Stimulated activated CD8-positive, alpha-beta memory T cell treated with anti-CD3 and anti-CD28 coated beads, Interleukin-2, amount 100 ng/mL, for 48 hours (primary cell): Measurements from ENCODE around the gene ANKRD36B.
"Not testable (repeated sequence)": the region's sequence is repeated elsewhere in the genome, so short reads cannot be mapped to it uniquely, and the experiment has no call there.

Experiments
- DNase-seq, 2 donors: peaks; one replicate each; pipeline ENCODE4 v3.0.0-alpha.2; 2020; ENCODE audit warnings: low read depth in 2 of 2

The ANKRD36B gene

DNA sequence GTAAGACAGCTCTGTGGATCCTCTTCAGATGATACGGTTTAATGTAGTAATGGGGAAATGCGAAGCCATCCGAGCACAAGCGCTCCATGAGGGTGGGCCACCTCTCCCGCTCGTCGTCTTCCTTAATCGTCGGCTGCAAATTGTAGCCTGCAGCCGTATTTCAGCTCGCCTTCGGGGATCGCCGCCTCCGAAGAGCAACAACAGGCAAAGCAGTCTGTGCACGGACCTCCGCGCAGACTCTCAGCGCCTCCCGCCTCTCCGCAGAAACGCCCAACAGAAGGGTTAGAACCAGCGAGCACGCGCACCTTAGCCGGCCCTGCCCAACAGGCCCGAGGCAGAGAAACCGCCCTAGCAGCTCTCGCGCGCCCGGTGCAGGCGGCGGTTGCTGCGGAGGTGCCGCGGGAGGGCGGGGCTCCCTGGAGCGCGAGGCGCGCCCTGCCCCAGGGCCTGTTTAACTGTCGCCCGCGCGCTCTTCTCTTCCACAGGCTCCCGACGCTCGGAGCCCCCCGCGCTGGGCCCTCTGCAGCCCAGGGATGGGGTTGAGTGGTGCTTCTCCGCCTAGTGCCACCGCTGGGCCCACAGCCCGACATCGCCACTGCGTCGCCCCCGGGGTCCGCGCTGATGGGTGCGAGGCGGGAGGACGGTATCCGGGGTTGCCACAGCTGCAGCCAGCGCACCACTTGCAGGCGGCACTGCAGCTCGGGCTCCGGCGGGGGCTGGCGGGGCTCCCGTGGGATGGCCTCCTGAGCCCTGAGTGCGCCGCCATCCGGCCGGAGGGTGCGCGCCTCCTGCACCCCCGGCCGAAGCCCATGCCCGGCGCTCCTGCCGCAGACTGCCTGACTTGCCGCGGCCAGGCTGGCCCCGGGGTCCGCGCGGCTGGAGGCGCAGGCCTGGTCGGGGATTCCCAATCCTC is at the start of gene ANKRD36B:
Gene ANKRD36B, minus strand, starts transcription at position 280 of the 913 bp plus-strand sequence. Its CDS starts 192 bp downstream, at position 88.
- DNase-seq: peak; percentile 23 to 50

DNA sequence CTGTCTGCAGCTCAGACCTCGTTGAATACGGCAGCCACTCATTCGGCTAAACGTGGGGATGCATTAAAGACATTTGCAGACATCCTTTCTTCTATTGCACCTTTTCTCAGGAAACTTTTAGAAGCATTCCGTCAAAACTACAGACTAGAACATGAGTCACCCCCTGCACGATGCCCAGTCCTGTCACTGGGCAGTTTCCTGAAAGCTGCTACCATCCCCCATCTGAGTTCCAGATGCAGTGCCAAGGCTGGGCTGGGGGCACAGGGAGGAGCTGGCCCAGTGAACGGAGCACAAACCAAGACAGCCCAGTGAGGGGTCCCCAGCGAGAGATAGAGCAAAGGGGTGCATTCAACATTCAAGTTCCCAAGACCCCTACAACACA is 36.4 kb upstream of the ANKRD36B start:
- not testable (repeated sequence) for DNase-seq

DNA sequence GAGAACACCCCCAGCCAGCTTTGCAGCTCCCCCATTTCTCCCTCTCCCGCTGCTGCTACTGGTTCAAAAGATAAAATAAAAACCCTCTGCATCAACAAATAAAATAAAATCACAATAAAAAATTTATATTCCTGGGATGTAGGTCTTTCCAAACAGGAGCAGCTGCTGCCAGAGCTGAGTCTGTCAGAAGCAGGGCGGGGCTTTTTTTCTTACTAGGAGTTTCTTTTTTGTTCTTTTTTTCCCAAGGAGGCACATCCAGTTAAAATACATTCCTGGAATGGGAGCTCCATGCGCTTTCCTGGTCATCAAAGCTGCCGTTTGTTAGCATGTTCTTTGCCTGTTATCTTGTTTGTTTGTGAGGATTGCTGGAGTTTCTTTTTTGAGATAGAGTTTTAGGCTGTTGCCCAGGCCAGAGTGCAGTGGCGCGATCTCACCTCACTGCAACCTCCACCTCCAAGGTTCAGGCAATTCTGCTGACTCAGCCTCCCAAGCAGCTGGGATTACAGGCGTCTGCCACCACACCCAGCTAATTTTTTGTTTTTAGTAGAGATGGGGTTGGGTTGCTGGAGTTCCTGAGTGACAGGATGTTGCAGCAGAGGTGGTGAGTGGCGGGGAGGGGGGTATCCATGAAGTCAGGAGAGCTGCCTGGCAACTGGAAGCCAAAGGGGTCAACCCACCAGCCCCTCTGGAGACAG is 35.8 kb upstream of the ANKRD36B start:
- DNase-seq: not testable (repeated sequence)

DNA sequence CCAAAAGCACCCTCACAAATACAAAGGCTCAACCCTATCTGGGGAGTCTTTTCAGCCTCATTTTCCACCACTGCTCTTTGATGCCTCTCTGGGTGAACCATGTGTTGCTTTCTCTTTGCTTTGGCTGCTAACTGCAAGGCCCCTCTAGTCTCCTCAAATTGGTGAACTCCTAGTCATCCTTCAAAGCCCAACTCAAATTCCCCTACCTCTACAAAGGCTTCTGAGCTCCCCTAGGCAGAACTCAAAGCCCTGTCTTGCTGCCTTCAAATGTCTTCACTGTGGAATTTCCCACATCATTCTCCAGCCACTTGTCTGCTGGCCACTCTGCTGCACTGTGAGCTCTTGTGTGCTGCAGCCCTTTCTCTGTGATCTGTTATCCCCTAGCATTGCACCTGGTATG is 33.3 kb upstream of the ANKRD36B start:
- not testable (repeated sequence) for DNase-seq

DNA sequence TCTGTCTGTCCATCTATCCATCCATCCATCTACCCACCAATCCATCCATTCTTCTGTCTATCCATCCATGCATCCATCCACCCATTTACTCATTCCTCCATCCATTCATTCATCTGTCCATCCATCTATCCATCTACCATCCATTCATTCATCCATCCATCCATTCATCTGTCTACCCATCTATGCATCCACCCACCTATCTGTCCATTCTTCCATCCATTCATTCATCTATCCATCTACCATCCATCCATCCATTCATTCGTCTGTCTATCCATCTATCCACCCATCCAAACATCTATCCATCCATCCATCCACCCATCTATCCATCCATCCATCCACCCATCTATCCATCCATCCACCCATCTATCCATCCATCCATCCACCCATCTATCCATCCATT is 30.8 kb upstream of the ANKRD36B start:
- not testable (repeated sequence) for DNase-seq

DNA sequence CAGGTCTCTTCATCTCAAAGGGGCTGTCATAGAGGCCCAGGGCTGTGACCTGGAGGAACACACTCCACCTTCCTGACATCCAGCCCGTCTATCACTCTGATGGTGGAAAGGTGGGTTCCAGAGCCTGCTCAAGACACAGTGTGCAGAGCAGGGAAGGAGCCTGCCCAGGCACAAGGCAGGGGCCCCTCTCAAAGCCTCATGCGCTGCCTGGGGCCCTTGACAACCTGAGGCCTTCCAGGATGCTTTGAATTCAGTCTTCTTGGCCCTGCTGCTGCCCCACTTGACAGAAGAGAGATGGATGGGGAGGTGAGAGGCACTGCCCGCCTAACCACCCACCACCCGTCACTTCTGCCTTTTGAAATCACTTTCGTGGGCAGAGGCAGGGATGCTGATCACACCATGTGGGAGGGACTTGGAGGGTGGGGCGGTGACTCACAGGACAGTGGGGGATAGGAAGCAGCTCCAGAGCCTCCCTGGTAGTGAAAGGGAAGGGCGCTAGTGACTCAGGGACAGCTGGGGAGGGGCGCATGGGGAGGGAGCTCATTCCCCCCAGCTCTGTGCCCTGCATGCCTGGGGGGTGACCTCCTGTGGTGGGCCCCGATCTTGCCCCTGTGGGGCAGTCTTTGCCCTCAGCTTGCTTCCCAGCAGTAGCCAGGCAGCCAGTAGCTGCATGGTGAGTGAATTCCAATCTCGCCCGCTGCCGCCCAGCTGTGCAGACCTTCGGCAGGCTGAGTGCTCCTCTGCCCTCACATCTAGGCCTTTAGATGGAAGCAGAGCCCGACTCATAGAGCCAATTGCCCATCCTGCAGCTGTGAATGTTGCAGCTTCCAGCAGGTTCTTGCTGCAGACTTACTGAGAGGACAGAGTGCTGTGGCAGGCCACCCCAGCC is 29.5 kb upstream of the ANKRD36B start:
- DNase-seq: not testable (repeated sequence)

DNA sequence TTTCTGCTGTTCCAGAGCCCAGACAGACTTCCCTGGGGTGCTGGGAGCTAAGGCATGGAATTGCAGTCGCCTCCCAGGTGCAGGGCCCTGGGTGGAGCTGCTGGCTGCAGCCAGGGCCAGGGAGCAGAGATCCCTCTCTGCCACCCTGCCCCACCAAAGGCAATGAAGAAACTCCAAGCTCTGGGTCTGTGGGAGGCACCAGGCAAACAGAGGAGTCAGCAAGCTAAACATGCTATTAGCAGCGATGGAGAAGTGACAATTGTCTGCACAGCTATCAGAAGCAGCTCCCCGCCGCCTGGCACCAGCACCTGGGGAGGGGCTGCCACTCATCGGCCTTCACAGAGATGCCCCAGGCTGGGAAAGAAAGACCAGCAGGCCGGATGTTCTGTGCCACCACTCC is 28.2 kb upstream of the ANKRD36B start:
- no peak for DNase-seq

DNA sequence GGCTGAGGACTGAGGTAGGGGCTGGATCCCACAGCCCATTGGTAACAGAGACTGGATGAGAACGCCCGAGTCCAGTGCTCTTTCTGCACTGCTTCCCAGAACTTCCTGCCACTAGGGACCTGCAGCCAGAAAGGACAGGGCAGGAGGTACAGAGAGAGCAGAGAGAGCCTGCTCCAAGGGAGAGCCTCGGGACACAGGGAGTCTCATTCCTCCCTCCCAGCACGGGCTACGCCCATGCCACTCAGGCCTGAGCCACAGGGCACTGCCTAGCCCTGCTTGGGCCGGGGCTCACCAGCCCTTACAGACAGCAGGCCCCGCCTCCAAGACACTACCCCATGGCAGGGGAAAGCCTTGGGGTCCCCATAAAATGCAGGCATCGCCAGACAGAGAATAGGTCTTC is 26.1 kb upstream of the ANKRD36B start:
- not testable (repeated sequence) for DNase-seq

DNA sequence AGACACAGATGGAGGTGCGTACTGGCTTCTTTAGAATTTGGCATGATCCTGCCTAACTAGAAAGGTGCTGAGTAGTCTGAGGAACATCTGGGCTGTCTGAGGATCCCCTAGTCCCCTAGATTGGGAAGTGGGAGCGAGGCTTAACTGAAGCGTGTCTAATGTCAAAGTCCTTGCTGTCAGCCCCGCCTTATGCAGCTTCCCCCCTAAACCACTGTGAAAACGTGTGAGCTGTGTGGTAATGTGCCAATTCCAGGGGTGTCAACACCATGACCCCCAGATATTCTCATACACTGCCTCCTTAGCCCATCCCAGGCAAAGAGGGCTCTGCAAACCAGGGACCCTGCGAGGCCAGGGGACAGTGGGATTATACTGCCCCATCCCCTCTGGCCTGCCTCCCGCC is 22.2 kb upstream of the ANKRD36B start:
- not testable (repeated sequence) for DNase-seq

DNA sequence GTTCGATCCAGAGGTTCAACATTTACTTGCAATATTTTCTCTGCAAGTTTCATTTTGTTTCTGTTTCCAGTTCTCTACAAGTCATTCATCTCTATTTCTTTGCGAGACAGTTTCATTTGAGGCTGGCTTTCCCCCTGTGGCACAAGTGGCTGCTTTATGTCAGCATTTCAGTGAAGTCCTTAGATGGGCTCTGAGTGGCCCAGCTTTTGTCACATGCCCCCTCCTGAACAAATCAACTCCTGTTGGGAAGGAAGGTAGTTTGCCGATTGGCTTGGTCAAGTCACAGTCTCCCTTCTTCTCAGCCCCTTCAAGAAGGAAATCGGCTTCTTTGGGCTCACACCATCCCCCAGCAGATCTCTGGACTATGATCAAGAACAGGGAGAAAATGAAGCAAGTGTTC is 19.1 kb upstream of the ANKRD36B start:
- not testable (repeated sequence) for DNase-seq

DNA sequence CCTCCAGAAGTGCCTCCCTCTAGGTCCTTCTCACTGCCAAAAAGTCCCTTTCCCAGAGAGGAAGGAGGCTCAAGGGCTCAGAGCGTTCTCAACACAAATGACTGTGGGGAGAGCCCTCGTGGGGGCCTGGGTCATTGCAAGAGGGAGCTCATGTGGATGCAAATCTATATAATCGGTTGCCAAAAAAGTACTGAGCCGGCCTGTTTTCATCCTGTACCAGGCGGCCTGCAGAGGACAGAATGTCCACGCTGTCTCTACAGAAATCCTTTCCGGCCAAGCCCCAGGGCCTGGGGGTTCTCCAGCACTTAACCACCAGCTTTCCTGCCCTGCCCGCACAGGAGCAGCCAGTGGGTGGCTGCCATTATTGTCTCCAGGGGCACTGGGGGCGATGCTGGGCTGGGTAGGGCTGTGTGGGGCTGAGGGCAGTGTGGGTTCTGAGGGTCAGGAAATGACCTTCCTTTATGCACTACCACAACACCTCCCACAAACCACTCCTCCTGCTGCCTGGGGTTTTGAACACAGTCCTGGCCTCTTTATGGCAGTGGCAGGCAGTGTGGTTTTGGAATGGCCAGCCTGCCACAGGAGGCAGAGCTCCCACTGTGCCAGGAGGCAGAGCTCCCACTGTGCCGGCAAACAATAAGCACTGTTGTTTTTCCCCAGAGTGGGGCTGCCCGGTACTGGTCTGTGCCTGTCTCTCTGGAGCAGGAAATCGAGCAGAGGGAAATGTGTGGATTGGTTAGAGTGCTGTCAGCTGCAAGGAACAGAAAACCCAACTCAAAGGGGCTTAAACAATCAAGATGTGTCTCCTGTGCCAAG is 16.1 kb upstream of the ANKRD36B start:
- not testable (repeated sequence) for DNase-seq

DNA sequence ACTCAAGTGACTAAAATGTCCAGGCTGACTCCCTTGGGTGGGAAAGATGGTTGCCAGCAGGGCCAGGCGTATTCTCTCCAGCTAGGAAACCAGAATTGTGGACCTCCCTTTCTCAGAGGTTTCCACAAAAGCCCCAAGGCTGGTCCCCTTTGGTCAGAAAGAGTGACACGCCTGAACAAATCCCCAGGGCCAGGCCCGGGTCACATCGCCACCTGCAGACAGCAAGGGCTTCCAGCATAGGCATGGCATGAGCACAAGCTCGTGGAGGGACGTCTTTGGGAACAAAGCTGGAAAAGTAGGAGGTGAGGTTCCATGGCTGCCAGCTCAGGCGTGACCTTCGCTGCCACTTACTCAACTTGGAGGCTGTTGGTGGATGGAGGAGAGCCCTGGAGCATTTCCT is 15.4 kb upstream of the ANKRD36B start:
- DNase-seq: not testable (repeated sequence)

DNA sequence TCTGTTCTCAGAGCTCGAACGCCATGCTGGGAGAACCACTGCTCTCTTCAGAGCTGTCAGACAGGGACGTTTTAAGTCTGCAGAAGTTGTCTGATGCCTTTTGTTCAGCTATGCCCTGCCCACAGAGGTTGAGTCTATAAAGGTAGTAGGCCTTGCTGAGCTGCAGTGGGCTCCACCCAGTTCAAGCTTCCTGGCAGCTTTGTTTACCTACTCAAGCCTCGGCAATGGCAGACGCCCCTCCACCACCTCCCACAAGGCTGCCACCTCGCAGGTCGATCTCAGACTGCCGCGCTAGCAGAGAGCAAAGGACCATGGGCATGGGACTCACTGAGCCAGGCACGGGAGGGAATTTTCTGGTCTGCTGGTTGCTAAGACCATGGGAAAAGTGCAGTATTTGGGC is 11.9 kb upstream of the ANKRD36B start:
- DNase-seq: not testable (repeated sequence)

DNA sequence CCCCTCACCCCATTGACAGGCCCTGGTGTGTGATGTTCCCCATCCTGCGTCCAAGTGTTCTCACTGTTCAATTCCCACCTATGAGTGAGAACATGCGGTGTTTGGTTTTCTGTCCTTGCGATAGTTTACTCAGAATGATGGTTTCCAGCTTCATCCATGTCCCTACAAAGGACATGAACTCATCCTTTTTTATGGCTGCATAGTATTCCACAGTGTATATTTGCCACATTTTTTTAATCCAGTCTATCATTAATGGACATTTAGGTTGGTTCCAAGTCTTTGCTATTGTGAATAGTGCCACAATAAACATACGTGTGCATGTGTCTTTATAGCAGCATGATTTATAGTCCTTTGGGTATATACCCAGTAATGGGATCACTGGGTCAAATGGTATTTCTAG is 6.5 kb upstream of the ANKRD36B start:
- not testable (repeated sequence) for DNase-seq

DNA sequence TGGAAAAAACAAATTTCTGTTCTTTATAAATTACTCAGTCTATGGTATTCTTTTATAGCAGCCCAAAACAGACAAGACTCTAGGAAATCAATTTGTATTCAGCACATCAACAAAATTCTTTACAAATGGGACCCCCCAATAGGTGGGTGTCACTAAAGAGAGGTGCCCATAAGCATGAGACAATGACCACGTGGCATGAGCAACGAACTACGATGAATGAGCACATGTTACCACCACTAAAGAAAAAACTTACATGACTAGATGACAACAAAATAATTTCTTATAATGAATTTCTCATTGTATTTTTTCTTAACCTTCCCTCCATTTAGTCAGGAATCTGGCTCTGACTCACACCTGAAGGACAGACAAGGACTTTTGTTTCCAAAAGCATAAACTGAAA is 3.8 kb upstream of the ANKRD36B start:
- not testable (repeated sequence) for DNase-seq

DNA sequence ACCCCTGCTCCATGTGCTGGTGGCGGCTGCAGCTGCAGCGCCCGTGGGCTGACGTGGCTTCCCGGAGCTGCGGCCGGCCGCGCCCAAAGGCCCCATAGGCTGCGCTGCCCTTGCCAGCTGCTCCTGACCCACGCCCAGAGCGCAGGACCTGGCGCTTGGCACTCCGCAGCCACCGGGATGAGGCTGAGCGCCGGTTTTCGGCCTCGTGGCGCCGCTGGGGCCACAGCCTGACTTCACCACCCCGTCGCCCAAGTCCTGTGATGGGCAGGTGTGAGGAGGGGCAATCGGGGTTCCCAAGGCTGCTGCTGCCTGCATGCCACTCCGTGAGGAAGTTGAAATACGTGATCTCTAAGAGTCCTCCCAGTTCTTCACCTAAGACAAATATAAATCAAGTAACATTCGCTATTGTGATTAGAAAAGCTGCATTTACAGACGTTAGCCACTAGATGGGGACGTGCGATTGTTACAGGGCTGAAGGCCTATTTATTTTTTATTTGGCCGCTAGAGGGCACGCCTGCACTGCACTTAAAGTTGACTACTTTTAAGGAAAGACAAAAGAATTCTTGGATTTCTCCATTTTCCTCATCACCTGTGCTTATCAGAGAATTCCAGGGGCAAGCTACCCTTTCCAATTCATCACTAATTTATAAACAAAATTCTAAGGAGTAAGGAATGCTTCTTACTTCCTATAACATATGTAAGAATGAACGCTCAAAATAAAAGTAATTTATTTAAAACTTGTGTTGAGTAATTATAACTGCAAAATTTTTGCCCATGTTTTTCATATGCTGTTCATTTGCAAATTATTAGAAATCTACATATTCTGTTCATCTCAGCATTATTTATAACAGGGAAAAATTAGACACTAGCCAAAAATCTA is 1.1 kb upstream of the ANKRD36B start:
- peak; percentile 28 to 43 for DNase-seq

DNA sequence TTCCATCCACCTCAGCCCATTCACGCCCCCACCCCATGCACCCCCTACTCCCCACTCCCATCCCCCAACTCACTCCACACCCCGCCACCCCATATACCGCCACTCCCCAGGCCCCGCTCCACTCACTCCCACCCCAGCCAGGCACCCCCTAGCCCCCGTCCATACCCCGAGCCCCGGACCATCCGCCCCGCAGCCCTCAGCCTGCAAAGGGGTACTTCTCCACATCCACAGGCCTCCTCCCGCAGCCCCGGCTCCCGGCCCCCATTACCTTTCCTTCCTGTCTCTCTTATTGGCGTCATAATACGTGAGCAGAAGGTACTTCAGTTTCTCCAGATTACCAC is 450 bp downstream of the ANKRD36B start:
- not testable (repeated sequence) for DNase-seq

DNA sequence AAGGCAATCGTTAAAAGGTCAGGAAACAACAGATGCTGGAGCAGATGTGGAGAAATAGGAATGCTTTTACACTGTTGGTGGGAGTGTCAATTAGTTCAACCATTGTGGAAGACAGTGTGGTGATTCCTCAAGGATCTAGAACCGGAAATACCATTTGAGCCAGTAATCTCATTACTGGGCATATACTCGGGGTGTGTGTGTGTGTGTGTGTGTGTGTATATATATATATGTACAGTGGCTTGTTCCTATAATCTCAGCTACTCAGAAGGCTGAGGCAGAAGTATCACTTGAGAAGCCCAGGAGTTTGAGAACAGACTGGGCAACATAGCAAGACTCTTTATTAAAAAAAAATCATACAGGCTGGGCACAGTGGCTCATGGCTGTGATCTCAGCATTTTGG is 24.0 kb downstream of the ANKRD36B start:
- not testable (repeated sequence) for DNase-seq

DNA sequence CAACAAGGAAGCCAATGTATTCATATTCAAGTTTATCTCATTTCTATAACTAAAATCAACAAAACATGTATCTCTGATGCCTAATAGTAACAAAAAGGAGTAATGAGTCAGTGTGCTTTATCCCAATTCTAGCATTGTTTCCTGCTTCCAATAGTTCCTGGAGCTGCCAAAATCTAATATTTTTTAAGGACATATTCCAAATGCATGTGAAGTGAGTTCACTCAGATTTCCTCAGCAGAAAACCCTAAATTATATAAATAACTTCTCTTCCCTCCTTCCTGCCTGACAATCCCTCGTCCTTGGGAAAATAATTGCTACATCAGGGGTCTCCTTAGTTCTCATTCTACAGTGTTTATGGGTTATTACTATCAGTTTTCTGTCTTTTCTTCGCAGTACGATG is 37.3 kb downstream of the ANKRD36B start:
- not testable (repeated sequence) for DNase-seq

DNA sequence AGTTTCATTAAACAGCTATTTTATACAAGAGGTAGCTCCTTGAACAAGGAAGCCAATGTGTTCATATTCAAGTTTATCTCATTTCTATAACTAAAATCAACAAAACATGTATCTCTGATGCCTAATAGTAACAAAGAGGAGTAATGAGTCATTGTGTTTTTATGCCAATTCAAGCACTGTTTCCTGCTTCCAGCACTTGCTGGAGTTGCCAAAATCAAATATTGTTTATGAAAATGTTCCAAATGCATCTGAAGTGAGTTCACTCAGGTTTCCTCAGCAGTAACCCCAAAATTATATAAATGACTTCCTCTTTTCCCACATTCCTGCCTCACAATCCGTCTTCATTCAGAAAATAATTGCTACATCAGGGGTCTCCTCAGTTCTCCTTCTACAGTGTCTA is 39.2 kb downstream of the ANKRD36B start:
- DNase-seq: not testable (repeated sequence)
